ENCODE data around the gene SHISA4.

- no peak for TF ChIP-seq EZH2 (IDR thresholded peaks at IDR 0.05)
- no peak for TF ChIP-seq CTCF (IDR thresholded peaks at IDR 0.05)
Observed at GRCh38 chr1:201861448-201861847, 27.2 kb upstream of the SHISA4 start.

Data from neural progenitor cell (in vitro differentiated cells).